ENCODE measurements around the gene HOXB1. TPM values are rescaled to one million over a fixed set of nuclear protein-coding genes. Genes with fewer than 3 reads are reported as not detected.

Gene HOXB1
- total and polyA plus RNA-seq, 10 donors = 0.06 TPM; not detected in 9

GRCh38 chr17:48570325-48571023 is 39.7 kb upstream of the HOXB1 start:
- no peak for DNase-seq
- H3K4me1 ChIP-seq = peaks cover 0 to 49% (median 11%) of the 10 kb centered on the region in 6 donors
- H3K27ac ChIP-seq = peak overlapping the region in 7 of 8 donors; percentile 10 to 89 (median 79)
- TF ChIP-seq CTCF (IDR thresholded peaks at IDR 0.05 in 8 of 11, conservative IDR thresholded peaks at IDR 0.05 in 3 of 11) = no peak
- TF ChIP-seq POLR2AphosphoS5 (IDR thresholded peaks at IDR 0.05) = peak in 1 of 3 donors; percentile 27
- H3K36me3 ChIP-seq = no peaks in the 10 kb centered on the region
- peak overlapping the region in 2 of 8 donors; percentile 10 to 16 for H3K4me3 ChIP-seq
- H3K9me3 ChIP-seq = no peaks in the 10 kb centered on the region
- 54 to 70% (median 55%) methylated on average over 19 of the region's 19 CpGs for WGBS, 5 donors
- intact Hi-C loops (cut with DNase I; ENCODE audit: low total_unique reads) = no loop called here
- peaks cover 0 to 59% (median 14%) of the 10 kb centered on the region in 7 donors for H3K27me3 ChIP-seq (replicated peaks in 1 of 7)

GRCh38 chr17:48569674-48570324 is 39.0 kb upstream of the HOXB1 start:
- H3K36me3 ChIP-seq = no peaks in the 10 kb centered on the region
- H3K27me3 ChIP-seq (replicated peaks in 1 of 7) = peaks cover 0 to 63% (median 14%) of the 10 kb centered on the region in 7 donors
- DNase-seq = no peak
- TF ChIP-seq CTCF (IDR thresholded peaks at IDR 0.05 in 8 of 11, conservative IDR thresholded peaks at IDR 0.05 in 3 of 11) (no peak), POLR2A (IDR thresholded peaks at IDR 0.05) (no peak), POLR2AphosphoS5 (IDR thresholded peaks at IDR 0.05) (no peak)
- no peaks in the 10 kb centered on the region for H3K9me3 ChIP-seq
- WGBS, 5 donors = 71 to 83% (median 75%) methylated on average over 6 of the region's 6 CpGs
- intact Hi-C loops (cut with DNase I; ENCODE audit: low total_unique reads) = no loop called here
- peak overlapping the region in 1 of 8 donors; percentile 11 for H3K4me3 ChIP-seq
- peak overlapping the region in 6 of 8 donors; percentile 62 to 89 (median 81) for H3K27ac ChIP-seq
- peaks cover 0 to 51% (median 10%) of the 10 kb centered on the region in 6 donors for H3K4me1 ChIP-seq

- H3K4me1 ChIP-seq = peaks cover 0 to 56% (median 10%) of the 10 kb centered on the region in 6 donors
- no peak for DNase-seq
- 42 to 58% (median 54%) methylated on average over 3 of the region's 3 CpGs for WGBS, 5 donors
- no peaks in the 10 kb centered on the region for H3K36me3 ChIP-seq
- H3K4me3 ChIP-seq = peak overlapping the region in 2 of 8 donors; percentile 20 to 41
- TF ChIP-seq POLR2A (IDR thresholded peaks at IDR 0.05) = no peak
- TF ChIP-seq CTCF (IDR thresholded peaks at IDR 0.05 in 8 of 11, conservative IDR thresholded peaks at IDR 0.05 in 3 of 11) = no peak
- no peak for TF ChIP-seq POLR2AphosphoS5 (IDR thresholded peaks at IDR 0.05)
- H3K27ac ChIP-seq = peak overlapping the region in 5 of 8 donors; percentile 62 to 89 (median 83)
- intact Hi-C loops (cut with DNase I; ENCODE audit: low total_unique reads) = no loop called here
- H3K9me3 ChIP-seq = no peaks in the 10 kb centered on the region
- H3K27me3 ChIP-seq (replicated peaks in 1 of 7) = peaks cover 0 to 69% (median 14%) of the 10 kb centered on the region in 7 donors
Observed at GRCh38 chr17:48569240-48569582, 38.4 kb upstream of the HOXB1 start.

Measured in spleen (tissue), 11 donors.